ENCODE results near the gene MKNK2. TPM values are rescaled to one million over a fixed set of nuclear protein-coding genes. Genes with fewer than 3 reads are reported as not detected.

The MKNK2 gene
- polyA plus RNA-seq, 1 of the 3 experiments (the other 2 are of a cell fraction): 65.4 TPM

- CTCF ChIA-PET: interaction anchor here (0.7 kb wide), 1 partner anchor 51 kb away, joined by 3 read pairs; no protein-coding TSS in a partner anchor
- no peaks in the 10 kb centered on the region for H3K27me3 ChIP-seq (ENCODE audit: insufficient read depth)
- 96% methylated on average over 17 of the region's 31 CpGs for WGBS (ENCODE audit: low lambda C conversion rate)
Measured at GRCh38 chr19:1997353-1998233, 53.5 kb downstream of the MKNK2 start.

DNA sequence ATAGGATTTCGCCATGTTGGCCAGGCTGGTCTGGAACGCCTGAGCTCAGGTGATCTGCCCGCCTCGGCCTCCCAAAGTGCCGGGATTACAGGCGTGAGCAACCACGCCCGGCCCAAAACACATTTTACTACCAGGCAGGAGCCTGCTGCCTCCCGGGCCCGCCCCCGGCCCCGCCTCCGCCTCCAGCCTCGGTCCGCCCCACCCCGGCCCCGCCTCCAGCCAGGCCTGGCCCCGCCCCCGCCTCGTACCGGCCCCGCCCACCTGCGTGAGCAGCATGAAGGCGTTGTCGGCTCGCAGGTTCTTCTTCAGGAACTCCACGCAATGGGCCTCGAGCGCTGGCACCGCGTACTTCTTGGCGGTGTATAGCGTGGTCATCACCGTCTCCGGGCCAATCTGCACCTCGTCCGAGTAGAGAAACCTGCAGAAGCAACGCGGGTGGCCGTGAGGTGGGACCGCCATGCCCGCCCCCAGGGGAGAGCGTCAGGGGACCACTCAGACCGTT, 58.2 kb downstream of the MKNK2 start:
- Histone ChIP-seq H4K20me1 (ENCODE audit: insufficient read depth) (peaks cover 6% of the 10 kb centered on the region; the same call in 1 of the 2 replicates), H3K4me1 (ENCODE audit: control insufficient read depth in 1 of 2, insufficient read depth in 2 of 2, low read depth in 1 of 2, low read length in 1 of 2) (no peaks in the 10 kb centered on the region), H3K9me2 (no peaks in the 10 kb centered on the region), H3K36me3 (replicated peaks in 1 of 2; ENCODE audit: control insufficient read depth in 1 of 2, insufficient read depth in 2 of 2, low read length in 1 of 2) (peaks cover 36 to 39% of the 10 kb centered on the region in 2 experiments), H3K27ac (ENCODE audit: low read depth in 2 of 2, low read length in 1 of 2) (no peak overlapping the region), H3F3A (replicated peaks; ENCODE audit: insufficient read depth) (peaks cover 17% of the 10 kb centered on the region), H3K9ac (no peak overlapping the region), H3K27me3 (ENCODE audit: insufficient read depth) (no peaks in the 10 kb centered on the region), H3K9me3 (no peaks in the 10 kb centered on the region), H3K4me2 (no peak overlapping the region), H2AFZ (ENCODE audit: low read depth) (no peak overlapping the region), H3K79me2 (ENCODE audit: insufficient read depth) (no peaks in the 10 kb centered on the region), H3K4me3 (ENCODE audit: low read depth in 2 of 2, low read length in 1 of 2) (no peak overlapping the region)
- DNase-seq: peak; percentile 93
- ChIA-PET CTCF (interaction anchor here (0.8 kb wide), 1 partner anchor 77 kb away, joined by 3 read pairs; no protein-coding TSS in a partner anchor), POLR2A (no interaction called here)
- 95% methylated on average over 26 of the region's 44 CpGs for WGBS (ENCODE audit: low lambda C conversion rate)
- TF ChIP-seq FOXJ3 (CRISPR knock-in tag; IDR thresholded peaks at IDR 0.05): no peak
- no peak for TF ChIP-seq RAD21 (IDR thresholded peaks at IDR 0.05; ENCODE audit: low read length)
- no peak for TF ChIP-seq SMC3 (IDR thresholded peaks at IDR 0.05; ENCODE audit: low read depth, low read length)
- TF ChIP-seq TCF12 (IDR thresholded peaks at IDR 0.05): no peak
- TF ChIP-seq FOXM1 (IDR thresholded peaks at IDR 0.05; ENCODE audit: low read depth): no peak
- no peak for TF ChIP-seq EP300 (IDR thresholded peaks at IDR 0.05; ENCODE audit: borderline replicate concordance in 1 of 2, low read depth in 1 of 2, low read length in 1 of 2)
- no peak for TF ChIP-seq USF1 (IDR thresholded peaks at IDR 0.05; ENCODE audit: borderline replicate concordance, low read depth)
- TF ChIP-seq MXI1 (IDR thresholded peaks at IDR 0.05; ENCODE audit: low read depth, low read length): no peak
- TF ChIP-seq CHD2 (IDR thresholded peaks at IDR 0.05; ENCODE audit: low read length, partially characterized antibody): no peak
- no peak for TF ChIP-seq RFX5 (IDR thresholded peaks at IDR 0.05; ENCODE audit: low read length)
- TF ChIP-seq SIN3A (IDR thresholded peaks at IDR 0.05; ENCODE audit: borderline replicate concordance, low read depth, low read length): no peak
- TF ChIP-seq JUND (IDR thresholded peaks at IDR 0.05): no peak
- TF ChIP-seq ZBTB33 (IDR thresholded peaks at IDR 0.05; ENCODE audit: borderline replicate concordance, low read depth): no peak
- no peak for TF ChIP-seq TAF1 (IDR thresholded peaks at IDR 0.05; ENCODE audit: borderline replicate concordance, low read depth, low read length)
- TF ChIP-seq FOSL2 (IDR thresholded peaks at IDR 0.05; ENCODE audit: borderline replicate concordance, low read depth): no peak
- no peak for TF ChIP-seq POLR2AphosphoS5 (IDR thresholded peaks at IDR 0.05; ENCODE audit: low read depth, low read length)
- no peak for TF ChIP-seq GABPA (IDR thresholded peaks at IDR 0.05; ENCODE audit: low read depth)
- TF ChIP-seq, protein P1, sequence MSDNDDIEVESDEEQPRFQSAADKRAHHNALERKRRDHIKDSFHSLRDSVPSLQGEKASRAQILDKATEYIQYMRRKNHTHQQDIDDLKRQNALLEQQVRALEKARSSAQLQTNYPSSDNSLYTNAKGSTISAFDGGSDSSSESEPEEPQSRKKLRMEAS (IDR thresholded peaks at IDR 0.05; ENCODE audit: low read depth): no peak

More at GRCh38 chr19:1997353-1998233, 53.5 kb downstream of the MKNK2 start:
- Histone ChIP-seq H3K9me2 (no peaks in the 10 kb centered on the region), H2AFZ (ENCODE audit: low read depth) (no peak overlapping the region), H3F3A (replicated peaks; ENCODE audit: insufficient read depth) (peaks cover 10% of the 10 kb centered on the region), H3K4me3 (ENCODE audit: low read depth in 2 of 2, low read length in 1 of 2) (no peak overlapping the region), H3K27ac (ENCODE audit: low read depth in 2 of 2, low read length in 1 of 2) (no peak overlapping the region), H3K9me3 (no peaks in the 10 kb centered on the region), H3K36me3 (replicated peaks in 1 of 2; ENCODE audit: control insufficient read depth in 1 of 2, insufficient read depth in 2 of 2, low read length in 1 of 2) (peaks cover 16 to 20% of the 10 kb centered on the region in 2 experiments), H3K79me2 (ENCODE audit: insufficient read depth) (peaks cover 13% of the 10 kb centered on the region; the same call in 1 of the 2 replicates), H3K4me1 (ENCODE audit: control insufficient read depth in 1 of 2, insufficient read depth in 2 of 2, low read depth in 1 of 2, low read length in 1 of 2) (no peaks in the 10 kb centered on the region), H3K9ac (no peak overlapping the region), H3K4me2 (no peak overlapping the region), H4K20me1 (ENCODE audit: insufficient read depth) (peaks cover 5% of the 10 kb centered on the region; the same call in 1 of the 2 replicates)
- POLR2A ChIA-PET: no interaction called here
- no peak for DNase-seq
- TF ChIP-seq FOXM1 (IDR thresholded peaks at IDR 0.05; ENCODE audit: low read depth): no peak
- TF ChIP-seq EZH2phosphoT487 (IDR thresholded peaks at IDR 0.05; ENCODE audit: borderline replicate concordance, low read depth): no peak
- no peak for TF ChIP-seq MEF2A (IDR thresholded peaks at IDR 0.05; ENCODE audit: borderline replicate concordance, low read depth)
- TF ChIP-seq USF1 (IDR thresholded peaks at IDR 0.05; ENCODE audit: borderline replicate concordance, low read depth): no peak
- no peak for TF ChIP-seq YY1 (IDR thresholded peaks at IDR 0.05; ENCODE audit: low read depth)
- no peak for TF ChIP-seq ELF1 (IDR thresholded peaks at IDR 0.05)
